PC-9 (cell line): ENCODE measurements around the gene ABCB6. TPM values are rescaled to one million over a fixed set of nuclear protein-coding genes. Genes with fewer than 3 reads are reported as not detected.

Experiments used
- BruUV-seq: library from RNA; stranded (reverse); fragments of 400-500 nt; replicated peaks from 2 replicates; lab custom pipeline; 2021; lab: Mats Ljungman, UMichigan
- CTCF ChIA-PET: fragments of 300-600 bp; sonication (Branson Sonifier 250); formaldehyde crosslinking; loops from one replicate; lab custom pipeline; 2022; ENCODE audit warnings: antibody characterized with exemption; lab: Charles Lee
- POLR2A ChIA-PET: fragments of 300-600 bp; sonication (Branson Sonifier 250); formaldehyde crosslinking; loops from one replicate; lab custom pipeline; 2022; ENCODE audit warnings: antibody characterized with exemption; ENCODE audit not compliant: unreplicated experiment; lab: Charles Lee
- DNase-seq, 2 experiments: peaks; one replicate each; pipeline versions ENCODE4 v3.0.0 to v3.0.0-alpha.2; 2015 to 2022; ENCODE audit warnings: mixed read lengths in 1 of 2
- H2AFZ ChIP-seq: fragments of 200-600 bp; sonication (generic); 2 replicates; pipeline ENCODE4 v1.8.1; 2017; ENCODE audit warnings: antibody characterized with exemption
- H3F3A ChIP-seq: fragments of 200-600 bp; sonication (generic); 2 replicates; pipeline ENCODE4 v1.8.1; 2017; ENCODE audit warnings: antibody characterized with exemption, mild to moderate bottlenecking, low read depth; ENCODE audit not compliant: insufficient read depth
- H3K27ac ChIP-seq: fragments of 200-600 bp; sonication (generic); 2 replicates; pipeline ENCODE4 v1.6.1; 2016; ENCODE audit warnings: mixed run types
- H3K27me3 ChIP-seq: fragments of 200-600 bp; sonication (generic); 2 replicates; pipeline ENCODE4 v1.6.1; 2016; ENCODE audit warnings: low read depth, mixed run types; ENCODE audit not compliant: insufficient read depth
- H3K36me3 ChIP-seq: fragments of 200-600 bp; sonication (generic); 2 replicates; pipeline ENCODE4 v1.6.1; 2016; ENCODE audit warnings: low read depth, mixed run types
- H3K4me1 ChIP-seq: fragments of 200-600 bp; sonication (generic); replicated peaks from 2 replicates; pipeline ENCODE4 v1.6.1; 2016; ENCODE audit warnings: mixed run types; ENCODE audit not compliant: insufficient read depth
- H3K4me2 ChIP-seq: fragments of 200-600 bp; sonication (generic); 2 replicates; pipeline ENCODE4 v1.6.1; 2017; ENCODE audit warnings: mixed run types
- H3K4me3 ChIP-seq: fragments of 200-600 bp; sonication (generic); 2 replicates; pipeline ENCODE4 v1.6.1; 2016; ENCODE audit warnings: mixed run types
- H3K79me2 ChIP-seq: fragments of 200-600 bp; sonication (generic); 2 replicates; pipeline ENCODE4 v1.6.1; 2017; ENCODE audit warnings: low read depth, mixed run types
- H3K9me2 ChIP-seq: fragments of 200-600 bp; sonication (generic); 2 replicates; pipeline ENCODE4 v1.8.1; 2017; ENCODE audit warnings: mild to moderate bottlenecking; ENCODE audit not compliant: insufficient read depth
- H3K9me3 ChIP-seq: fragments of 200-600 bp; sonication (generic); 2 replicates; pipeline ENCODE4 v1.8.1; 2016; ENCODE audit warnings: low read depth; ENCODE audit not compliant: insufficient read depth
- H4K20me1 ChIP-seq: fragments of 200-600 bp; sonication (generic); 2 replicates; pipeline ENCODE4 v1.8.1; 2017; ENCODE audit not compliant: insufficient read depth
- EZH2 ChIP-seq: fragments of 200-600 bp; sonication (generic); IDR thresholded peaks from 2 replicates; pipeline ENCODE4 v1.8.0; 2017; ENCODE audit warnings: antibody characterized with exemption, low read depth
- intact Hi-C: fragments of 100-400 bp; cut with micrococcal nuclease; formaldehyde crosslinking; loops from one replicate; pipeline ENCODE4 v1.10.0; 2022; ENCODE audit not compliant: unreplicated experiment
- total RNA-seq: library from RNA; stranded (reverse); gene quantifications from 2 replicates; pipeline ENCODE4 v1.2.3, GENCODE V29; 2021
- TF ChIP-seq, protein P1 (sequence below): fragments of 200-600 bp; sonication (generic); conservative IDR thresholded peaks from 2 replicates; pipeline ENCODE4 v1.6.1; 2017; ENCODE audit warnings: mixed run types, antibody characterized with exemption, mild to moderate bottlenecking, moderate library complexity

ABCB6 gene
- total RNA-seq, 1 experiment from 2014 or later = 41.4 TPM

DNA sequence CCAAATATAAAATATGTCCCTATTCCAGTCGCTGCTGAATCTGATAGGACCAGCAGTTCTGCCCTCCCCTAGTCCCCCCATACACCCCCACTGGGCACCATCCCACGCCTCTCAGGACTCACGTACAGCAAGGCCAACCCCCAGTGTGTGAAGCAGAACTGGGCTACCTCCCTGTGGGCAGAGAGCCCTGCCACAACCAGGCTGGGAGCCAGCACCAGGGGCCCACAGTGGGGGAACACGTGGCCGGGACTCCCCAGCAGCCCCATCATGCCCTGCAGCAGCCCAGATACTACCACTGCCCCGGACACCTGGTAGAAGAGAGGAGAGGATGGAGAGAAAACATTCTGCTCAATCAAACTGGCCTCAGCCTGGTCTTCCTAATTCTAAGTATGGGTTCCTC lies 50.2 kb downstream of the ABCB6 start:
- Histone ChIP-seq H3K36me3 (0 out of 2 replicates have a peak, but pooled peaks cover 4% of the 10 kb centered on the region), H3K27me3 (no peaks in the 10 kb centered on the region), H3K4me2 (no peak overlapping the region), H3K79me2 (no peaks in the 10 kb centered on the region), H3K9me3 (no peaks in the 10 kb centered on the region), H3K4me1 (no peaks in the 10 kb centered on the region), H4K20me1 (no peaks in the 10 kb centered on the region), H3K4me3 (no peak overlapping the region), H3F3A (peaks cover 16% of the 10 kb centered on the region; the same call in 1 of the 2 replicates), H3K27ac (no peak overlapping the region), H3K9me2 (no peaks in the 10 kb centered on the region), H2AFZ (no peak overlapping the region)
- POLR2A ChIA-PET = no interaction called here
- DNase-seq = no peak
- no peak for TF ChIP-seq EZH2
- TF ChIP-seq, protein P1, sequence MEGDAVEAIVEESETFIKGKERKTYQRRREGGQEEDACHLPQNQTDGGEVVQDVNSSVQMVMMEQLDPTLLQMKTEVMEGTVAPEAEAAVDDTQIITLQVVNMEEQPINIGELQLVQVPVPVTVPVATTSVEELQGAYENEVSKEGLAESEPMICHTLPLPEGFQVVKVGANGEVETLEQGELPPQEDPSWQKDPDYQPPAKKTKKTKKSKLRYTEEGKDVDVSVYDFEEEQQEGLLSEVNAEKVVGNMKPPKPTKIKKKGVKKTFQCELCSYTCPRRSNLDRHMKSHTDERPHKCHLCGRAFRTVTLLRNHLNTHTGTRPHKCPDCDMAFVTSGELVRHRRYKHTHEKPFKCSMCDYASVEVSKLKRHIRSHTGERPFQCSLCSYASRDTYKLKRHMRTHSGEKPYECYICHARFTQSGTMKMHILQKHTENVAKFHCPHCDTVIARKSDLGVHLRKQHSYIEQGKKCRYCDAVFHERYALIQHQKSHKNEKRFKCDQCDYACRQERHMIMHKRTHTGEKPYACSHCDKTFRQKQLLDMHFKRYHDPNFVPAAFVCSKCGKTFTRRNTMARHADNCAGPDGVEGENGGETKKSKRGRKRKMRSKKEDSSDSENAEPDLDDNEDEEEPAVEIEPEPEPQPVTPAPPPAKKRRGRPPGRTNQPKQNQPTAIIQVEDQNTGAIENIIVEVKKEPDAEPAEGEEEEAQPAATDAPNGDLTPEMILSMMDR = no peak
- no TSS peak for BruUV-seq
- intact Hi-C loops = no loop called here
- CTCF ChIA-PET = no interaction called here

DNA sequence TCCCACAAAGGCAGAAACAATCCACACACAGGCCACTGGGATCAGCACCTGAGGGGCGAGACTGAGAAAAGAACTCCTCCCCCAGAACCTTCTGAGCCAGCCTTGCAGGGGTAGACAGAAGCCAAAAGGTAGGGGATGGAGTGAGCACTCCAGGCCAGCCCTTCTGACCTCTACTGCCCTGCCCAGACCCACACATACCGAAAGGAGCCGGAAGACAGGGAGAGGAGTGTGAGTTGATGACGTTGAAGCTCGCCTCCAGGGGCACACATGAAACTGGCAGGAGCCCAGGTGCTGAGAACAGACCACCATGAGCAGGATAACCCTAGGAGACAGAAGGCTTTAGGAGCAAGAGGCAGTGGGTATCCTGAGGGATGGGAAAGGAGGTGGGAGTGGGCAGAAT lies 50.8 kb downstream of the ABCB6 start:
- CTCF ChIA-PET = interaction anchor here (0.6 kb wide), 1 partner anchor 165 kb away, joined by 9 read pairs; no protein-coding TSS in a partner anchor
- no peak for TF ChIP-seq EZH2
- TF ChIP-seq, protein P1 = no peak
- Histone ChIP-seq H3K27me3 (no peaks in the 10 kb centered on the region), H3K4me1 (no peaks in the 10 kb centered on the region), H2AFZ (no peak overlapping the region), H3K27ac (no peak overlapping the region), H3K9me3 (no peaks in the 10 kb centered on the region), H3K36me3 (0 out of 2 replicates have a peak, but pooled peaks cover 4% of the 10 kb centered on the region), H3K4me3 (no peak overlapping the region), H3K79me2 (no peaks in the 10 kb centered on the region), H3F3A (peaks cover 16% of the 10 kb centered on the region; the same call in 1 of the 2 replicates), H3K9me2 (no peaks in the 10 kb centered on the region), H3K4me2 (no peak overlapping the region), H4K20me1 (no peaks in the 10 kb centered on the region)
- POLR2A ChIA-PET = no interaction called here
- intact Hi-C loops = no loop called here
- no TSS peak for BruUV-seq
- no peak for DNase-seq

DNA sequence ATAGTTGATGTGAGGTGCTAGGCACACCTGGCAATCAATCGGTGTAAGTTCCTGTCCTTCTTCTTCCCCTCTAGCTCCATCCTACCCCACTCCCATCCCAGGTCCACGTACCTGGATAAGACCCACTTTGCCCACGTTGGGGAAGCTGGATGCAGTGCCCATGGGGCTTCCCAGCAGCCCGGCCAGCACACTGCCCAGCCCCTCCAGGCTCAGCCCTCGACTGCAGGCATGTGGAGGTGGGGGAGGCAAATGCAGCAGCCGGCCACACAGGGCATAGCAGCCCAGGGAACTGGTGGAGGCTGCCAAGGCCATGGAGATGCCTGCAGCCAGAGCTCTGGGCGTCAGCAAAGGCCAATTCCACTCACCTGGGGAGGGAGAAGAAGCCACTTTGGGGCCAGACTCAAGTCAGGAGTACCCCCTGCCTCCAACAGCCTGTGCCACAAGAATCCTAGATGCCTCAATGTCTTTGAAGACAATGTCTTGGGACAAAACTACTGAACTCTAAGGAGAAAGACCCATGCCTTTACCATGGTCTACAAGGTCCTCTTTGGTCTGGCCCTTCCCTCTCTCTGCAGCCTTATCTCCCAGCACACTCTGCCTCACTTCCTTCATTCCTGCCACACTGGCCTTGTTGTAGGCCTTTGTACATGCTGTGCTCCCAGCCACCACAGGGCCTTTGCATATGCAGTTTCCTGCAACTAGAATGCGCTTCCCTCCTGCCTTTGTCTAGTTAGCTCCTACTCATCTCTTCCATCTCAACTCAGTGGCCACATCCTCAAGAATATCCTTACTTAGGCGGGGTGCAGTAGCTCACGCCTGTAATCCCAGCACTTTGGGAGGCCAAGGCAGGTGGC lies 53.5 kb downstream of the ABCB6 start:
- Histone ChIP-seq H3K4me1 (0 out of 2 replicates have a peak, but pooled peaks cover 8% of the 10 kb centered on the region), H2AFZ (no peak overlapping the region), H3K27me3 (no peaks in the 10 kb centered on the region), H3F3A (no peaks in the 10 kb centered on the region), H3K9me2 (no peaks in the 10 kb centered on the region), H3K36me3 (no peaks in the 10 kb centered on the region), H3K4me3 (no peak overlapping the region), H3K79me2 (no peaks in the 10 kb centered on the region), H4K20me1 (no peaks in the 10 kb centered on the region), H3K9me3 (no peaks in the 10 kb centered on the region), H3K4me2 (no peak overlapping the region), H3K27ac (no peak overlapping the region)
- ChIA-PET POLR2A (no interaction called here), CTCF (no interaction called here)
- intact Hi-C loops = no loop called here
- no peak for DNase-seq
- no peak for TF ChIP-seq EZH2
- TF ChIP-seq, protein P1 = no peak
- no TSS peak for BruUV-seq
